K562 (cell line): ENCODE results near the gene TFEB.

Experiments
- RAD21 ChIP-seq, 2 experiments: fragments of 250-450 bp in 1 of 2; fragments of 450-650 bp in 1 of 2; sonication (Bioruptor Pico) in 1 of 2; formaldehyde crosslinking in 1 of 2; IDR thresholded peaks in 1 of 2; conservative IDR thresholded peaks in 1 of 2; 2 replicates each; pipeline versions ENCODE4 v1.4.0 to v1.8.0; 2020 to 2022; ENCODE audit warnings: mild to moderate bottlenecking in 2 of 2, moderate library complexity in 1 of 2
- TEAD2 ChIP-seq: fragments of 450-650 bp; IDR thresholded peaks from 2 replicates; pipeline ENCODE4 v1.6.1; 2016; ENCODE audit warnings: missing genetic modification characterization, control low read depth, missing compliant biosample characterization
- TF ChIP-seq, protein P1 (sequence below), 2 experiments: fragments of 450-650 bp in 1 of 2; sonication (generic) in 1 of 2; formaldehyde crosslinking in 1 of 2; IDR thresholded peaks in 1 of 2; conservative IDR thresholded peaks in 1 of 2; 2 replicates each; pipeline versions ENCODE4 v1.6.1 to v1.8.1; 2016 to 2023; ENCODE audit warnings: mild to moderate bottlenecking in 2 of 2, moderate library complexity in 2 of 2, inconsistent platforms in 1 of 2, missing genetic modification reagents in 1 of 2

DNA sequence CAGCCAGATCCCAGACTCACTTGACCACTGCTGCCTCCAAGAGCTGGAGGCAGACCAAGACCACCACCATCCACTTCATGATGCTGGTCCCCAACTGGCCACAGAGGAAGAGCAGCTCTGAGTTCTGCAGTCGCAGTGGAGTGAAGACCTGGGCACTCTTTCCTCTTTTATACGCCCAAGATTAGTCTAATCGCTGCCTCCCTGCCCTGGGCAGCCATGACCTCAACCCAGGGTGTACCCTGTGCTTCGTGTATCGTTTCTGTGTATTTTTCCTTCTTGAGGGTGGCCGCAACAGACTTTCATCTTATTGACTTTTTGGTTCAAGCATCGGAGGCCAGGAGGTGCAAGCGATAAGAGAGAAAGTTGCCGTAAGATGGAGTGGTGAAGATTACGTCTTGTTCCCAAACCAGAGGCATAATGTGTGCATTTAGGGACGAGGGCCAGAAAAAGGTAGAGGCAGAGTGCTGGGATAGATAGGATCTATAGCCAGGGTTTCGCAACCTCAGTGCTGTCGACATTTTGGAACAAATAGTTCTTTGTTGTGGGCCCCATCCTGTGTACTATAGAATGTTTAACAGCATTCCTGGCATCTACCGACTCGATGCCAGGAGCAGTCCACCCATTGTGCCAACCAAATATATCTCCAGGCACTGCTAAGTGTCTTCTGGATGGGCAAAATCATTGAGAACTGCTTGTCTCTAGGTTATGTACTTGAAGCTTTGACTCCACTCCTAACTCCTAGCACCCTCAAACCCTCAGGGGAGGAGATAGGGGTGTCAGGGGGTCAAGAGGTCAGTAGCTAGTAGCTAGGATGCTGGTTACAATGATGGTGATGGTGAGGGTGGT, 12.1 kb upstream of the TFEB start, which contains the start of gene PGC:
- TF ChIP-seq TEAD2 (tag) (no peak), RAD21 (CRISPR knock-in tag; conservative IDR thresholded peaks at IDR 0.05 in 1 of 2, IDR thresholded peaks at IDR 0.05 in 1 of 2) (no peak)
- TF ChIP-seq, protein P1, sequence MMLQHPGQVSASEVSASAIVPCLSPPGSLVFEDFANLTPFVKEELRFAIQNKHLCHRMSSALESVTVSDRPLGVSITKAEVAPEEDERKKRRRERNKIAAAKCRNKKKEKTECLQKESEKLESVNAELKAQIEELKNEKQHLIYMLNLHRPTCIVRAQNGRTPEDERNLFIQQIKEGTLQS (IDR thresholded peaks at IDR 0.05): peak; percentile 59
- TF ChIP-seq, protein P1 (CRISPR knock-in tag; conservative IDR thresholded peaks at IDR 0.05): no peak
